HG03060 (cell line): ENCODE results near the gene ZNF415.
"Not testable (repeated sequence)": the region's sequence is repeated elsewhere in the genome, so short reads cannot be mapped to it uniquely, and the experiment has no call there.

Source experiments
- ATAC-seq: cut with Tn5 transposase; IDR thresholded peaks from one replicate; pipeline ENCODE4 v1.9.1; 2021; ENCODE audit warnings: low read depth, moderate number of reproducible peaks; ENCODE audit not compliant: unreplicated experiment

ZNF415 gene

DNA sequence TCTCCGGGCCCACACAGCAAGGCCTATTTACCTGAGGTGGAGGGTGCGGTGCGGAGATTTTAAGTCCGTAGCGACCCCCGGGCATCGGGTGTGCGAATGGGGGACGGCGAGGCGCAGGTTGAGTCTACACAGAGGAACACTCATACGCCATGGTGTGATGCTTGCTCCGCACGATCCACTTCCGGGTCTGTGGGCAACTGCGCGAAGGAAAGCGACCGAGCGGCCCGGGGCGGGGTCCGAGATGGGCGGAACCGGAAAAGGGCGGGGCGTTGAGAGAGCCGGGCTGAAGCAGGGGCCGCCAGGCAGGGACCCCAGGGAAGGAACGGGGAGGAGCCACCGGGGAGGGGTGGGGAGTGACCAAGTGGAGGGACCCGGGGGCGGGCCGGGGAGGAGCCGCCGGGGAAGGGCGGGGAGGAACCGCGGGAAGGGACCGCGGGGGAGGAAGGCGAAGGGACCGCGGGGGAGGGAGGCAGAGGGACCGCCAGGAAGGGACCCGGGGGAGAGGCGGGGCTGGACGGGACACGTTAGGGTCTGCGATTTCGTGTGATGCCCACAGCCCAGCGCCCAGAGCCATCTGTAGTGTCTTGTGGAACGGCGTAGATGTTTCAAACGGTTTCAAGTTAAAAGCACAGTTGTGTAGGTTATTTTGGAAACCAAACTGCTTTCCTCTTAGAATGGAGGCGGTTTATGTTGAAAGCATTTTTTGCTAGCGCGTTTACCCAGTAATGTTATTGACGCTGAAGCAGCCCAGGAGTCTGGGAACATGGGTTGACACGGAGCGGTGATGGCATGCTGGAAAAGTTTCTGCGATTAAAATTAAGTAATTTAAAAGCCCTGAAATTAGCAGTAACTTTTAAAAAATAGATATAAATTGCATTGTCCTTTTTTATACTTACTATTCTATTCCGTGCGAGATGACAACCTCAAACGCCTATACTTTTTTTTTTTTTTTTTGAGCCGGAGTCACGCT lies 29.2 kb downstream of the ZNF415 start, which contains the start of gene ZNF160:
TSS of gene ZNF160 (minus strand) at position 189 of the 970 bp plus-strand sequence. CDS start 17,146 bp downstream, outside the sequence.
- ATAC-seq, result peak; percentile 53

DNA sequence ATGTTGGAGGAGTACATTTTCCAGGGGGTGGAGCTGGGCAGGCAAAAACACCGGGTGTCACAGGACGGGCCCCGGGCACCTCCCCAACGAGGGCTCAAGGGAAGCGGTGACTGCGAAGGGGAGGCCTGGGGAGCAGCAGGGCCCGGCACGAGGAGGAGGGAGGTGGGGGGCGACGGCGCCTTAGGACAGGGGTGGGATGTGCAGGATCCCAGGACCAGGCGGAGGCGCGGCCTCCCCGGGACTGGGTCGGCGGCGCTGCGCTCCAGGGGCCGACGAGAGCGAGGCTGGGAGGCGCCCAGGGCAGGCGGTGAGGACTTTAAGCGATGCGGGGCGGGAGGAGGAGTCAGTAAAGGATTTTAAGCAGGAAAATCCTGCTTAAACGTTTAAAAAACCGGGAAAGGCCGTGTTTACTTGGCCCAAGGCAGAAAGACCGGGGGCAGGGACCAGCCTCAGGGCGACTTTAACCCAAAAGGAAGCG lies 29.9 kb downstream of the ZNF415 start:
- no peak for ATAC-seq

DNA sequence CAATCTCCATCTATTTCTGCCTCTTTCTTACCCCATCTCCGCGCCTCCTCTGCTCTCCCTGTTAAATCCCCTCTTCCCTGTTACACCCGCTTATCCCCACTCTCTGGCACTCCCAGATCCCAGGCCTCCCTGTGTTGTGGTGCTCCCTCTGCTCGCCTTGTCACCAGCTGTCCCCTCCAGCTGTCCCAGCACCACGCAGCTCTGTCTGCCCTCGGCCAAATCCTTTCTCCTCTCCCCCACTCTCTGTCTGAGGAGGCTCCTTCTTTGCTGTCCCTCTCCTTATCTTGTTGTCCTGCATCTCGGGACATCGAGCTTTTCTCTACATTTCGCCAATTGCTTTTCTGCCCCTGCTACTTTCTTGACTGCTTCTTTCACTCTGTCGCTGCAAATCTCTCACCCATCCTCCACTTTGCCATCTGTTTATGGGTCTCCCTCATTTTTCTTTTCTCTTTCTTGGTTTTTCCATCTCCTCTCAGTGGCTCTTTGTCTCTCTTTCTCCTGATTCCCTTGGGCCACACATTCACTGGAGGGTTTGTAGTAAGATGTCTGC lies 30.4 kb downstream of the ZNF415 start:
- no peak for ATAC-seq

DNA sequence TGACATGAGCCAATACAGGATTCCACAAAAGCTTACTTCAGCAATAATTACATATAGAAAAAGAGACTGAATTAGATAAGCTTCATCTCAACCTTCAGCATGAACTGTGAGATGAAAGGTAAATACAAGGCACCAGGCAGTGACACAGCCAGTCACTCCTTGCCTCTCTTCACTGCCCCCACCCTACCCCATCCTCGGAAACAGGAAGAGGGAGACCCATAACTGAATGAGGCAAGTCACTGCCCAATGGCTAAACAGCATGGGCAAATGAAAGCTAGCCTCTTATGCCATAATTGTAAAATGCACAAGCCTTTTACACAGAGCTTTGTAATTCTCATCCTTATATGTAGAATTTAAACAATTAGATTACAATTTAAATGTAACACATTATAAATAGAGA lies 31.2 kb downstream of the ZNF415 start:
- no peak for ATAC-seq

DNA sequence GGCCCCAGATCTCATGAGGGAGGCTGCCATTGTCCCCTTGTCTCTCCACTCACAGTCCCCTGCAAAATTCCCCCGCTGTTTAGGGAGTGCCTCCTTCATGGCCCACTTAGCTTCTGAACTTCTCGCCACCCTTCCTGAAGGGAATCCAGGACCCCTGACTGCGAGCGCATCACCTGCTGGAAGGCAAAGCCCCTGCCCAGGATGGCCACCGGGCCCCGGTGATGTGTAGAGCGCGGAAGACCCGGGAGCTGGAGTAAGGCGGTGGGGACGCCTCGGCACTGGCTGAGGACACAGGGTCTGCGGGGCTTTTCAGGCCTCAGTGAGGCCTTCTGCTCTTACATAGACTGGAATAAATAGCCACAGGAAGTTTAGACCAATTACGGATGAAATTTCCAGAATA lies 34.1 kb downstream of the ZNF415 start:
- ATAC-seq, result not testable (repeated sequence)

DNA sequence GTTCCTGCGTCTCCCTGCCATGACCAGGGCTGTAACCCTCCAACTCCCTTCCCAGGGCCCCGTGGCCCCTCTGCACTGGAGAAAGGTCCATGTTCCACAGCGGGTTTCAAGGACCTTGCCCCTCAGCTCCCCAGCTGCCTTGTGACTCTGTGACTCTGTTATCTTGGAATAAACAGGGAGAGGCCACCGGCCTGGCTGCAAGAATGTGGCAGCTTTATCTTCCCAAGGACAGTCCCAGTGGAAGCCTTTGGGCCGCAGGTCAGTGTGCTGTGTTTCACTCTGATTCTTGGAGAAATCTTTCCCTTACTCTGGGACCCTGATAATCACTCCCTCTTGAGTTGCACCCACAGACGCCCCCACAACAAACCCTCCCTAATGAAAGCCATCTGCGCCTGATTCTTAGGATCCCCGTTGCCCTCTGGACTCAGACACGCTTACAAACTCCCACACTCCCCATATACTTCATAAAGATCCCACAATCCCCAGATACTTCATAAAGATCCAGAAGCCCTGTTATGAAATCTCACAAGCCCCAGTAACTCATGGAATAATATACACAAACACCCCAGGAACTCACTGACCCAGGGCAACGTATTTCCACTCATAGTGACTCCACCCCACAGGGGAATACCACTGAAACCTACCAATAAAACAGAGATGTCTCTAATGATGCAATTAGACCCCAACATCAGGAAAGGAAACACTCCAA lies 35.6 kb downstream of the ZNF415 start:
- ATAC-seq, result not testable (repeated sequence)

DNA sequence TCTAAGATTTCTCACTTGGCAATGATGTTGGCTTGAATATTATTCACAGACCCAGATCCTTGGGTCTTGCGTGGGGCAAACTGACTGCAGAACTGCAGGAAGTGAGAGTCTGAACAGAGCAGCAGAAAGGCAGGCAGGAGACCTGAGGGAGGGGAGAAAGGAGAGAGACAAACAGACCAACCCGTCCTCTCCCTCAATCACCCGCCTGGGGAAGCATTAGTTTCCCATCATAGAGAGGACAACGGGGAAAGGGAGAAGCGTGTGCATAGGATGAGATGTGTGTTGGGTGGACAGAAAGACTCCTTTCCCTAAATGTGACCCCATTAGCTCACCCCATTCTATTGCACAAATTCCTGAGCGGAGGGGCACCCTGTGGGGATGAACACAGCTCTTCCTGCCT lies 36.1 kb downstream of the ZNF415 start:
- not testable (repeated sequence) for ATAC-seq

DNA sequence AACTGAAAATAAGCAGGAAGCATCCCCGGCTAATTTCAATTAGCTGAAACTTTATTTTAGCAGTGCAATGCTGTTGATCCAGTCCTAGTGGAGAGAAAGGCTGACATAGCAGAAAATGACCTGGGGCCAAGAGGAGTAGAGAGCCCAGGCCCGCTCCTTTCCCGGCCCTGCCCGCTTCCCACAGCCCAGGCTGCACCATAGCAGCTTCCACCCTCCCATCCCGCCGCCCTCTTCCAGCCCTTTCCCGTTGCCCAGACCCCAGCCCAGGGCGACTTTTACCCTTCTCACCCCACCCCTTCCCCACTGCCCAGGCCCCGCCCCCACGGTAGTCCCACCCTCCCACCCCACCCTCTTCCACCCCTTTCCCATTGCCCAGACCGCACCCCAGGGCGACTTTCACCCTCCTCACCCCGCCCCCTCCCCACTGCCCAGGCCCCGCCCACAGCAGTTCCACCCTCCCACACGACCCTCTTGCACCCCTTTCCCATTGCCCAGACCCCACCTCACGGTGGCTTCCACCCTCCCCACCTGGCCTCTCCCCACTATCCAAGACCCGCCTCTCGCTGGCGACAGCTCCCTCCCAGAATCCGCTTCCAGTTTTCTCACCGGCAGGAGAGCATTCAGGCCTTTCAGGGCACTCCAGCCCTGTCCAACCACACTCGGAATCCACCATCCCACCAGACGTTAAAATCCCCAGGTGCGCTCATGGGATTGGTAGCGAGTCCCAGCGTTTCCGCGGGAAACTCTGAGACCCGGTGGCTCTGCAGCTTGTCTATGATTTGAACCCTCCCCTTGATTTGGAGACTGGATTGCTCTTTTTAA lies 37.7 kb downstream of the ZNF415 start:
- ATAC-seq, result no peak

DNA sequence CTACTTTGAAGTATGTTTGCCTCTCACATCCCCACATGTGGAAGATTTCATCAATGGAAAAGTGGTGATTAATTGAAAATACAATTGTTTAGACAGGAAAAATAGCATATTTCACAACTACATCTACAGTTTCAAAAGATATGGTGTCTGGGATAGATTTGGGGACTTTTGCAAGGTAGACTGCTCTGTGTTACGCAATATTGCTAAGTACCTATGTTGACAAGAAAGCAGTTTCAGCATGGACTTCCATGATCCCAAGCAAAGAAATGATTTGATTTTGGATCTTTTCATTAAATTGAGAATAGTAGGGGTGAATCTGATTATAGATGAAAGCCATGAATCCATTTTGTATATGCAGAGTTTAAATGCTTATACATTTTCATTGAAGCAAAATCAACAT lies 40.0 kb downstream of the ZNF415 start:
- ATAC-seq, result no peak

DNA sequence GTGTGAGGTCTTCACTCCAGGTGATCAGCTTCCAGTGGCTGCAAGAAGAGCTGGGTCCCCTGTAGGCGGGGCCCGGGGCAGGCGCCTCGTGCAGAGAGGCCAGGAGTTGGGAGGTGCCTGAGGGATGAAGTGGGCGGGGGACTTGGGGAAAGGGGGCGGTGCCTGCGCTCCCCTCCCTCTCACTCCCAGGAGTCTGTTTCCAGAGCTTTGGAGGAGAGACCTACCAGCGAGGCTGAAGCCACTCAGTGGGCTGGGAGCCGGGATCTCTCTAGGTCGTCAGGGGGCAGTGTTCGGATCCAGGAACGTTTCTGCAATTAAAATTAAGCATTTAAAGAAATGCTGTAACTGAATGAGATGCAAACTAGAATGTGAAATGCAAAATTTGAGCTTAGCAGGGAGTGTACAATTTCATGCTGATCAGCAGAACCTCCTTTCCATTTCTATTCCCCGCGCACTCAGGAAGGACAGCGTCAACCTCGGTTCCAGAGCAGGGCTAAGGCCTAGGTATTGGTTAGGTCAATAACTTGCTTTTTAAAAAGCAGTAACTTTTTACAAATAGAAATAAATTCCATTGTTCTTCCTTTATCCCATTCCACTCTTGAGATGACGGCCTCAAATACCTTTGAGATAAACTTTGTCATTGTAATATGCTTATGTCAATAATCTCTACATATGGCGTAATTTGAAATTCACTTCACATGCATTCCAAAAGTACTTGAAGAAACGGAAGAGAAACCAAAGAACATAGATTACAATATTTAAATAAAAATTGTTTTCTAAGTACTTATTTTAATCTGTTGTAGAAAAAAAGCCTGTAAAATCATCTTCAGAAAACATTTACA lies 41.1 kb downstream of the ZNF415 start:
- ATAC-seq, result no peak

DNA sequence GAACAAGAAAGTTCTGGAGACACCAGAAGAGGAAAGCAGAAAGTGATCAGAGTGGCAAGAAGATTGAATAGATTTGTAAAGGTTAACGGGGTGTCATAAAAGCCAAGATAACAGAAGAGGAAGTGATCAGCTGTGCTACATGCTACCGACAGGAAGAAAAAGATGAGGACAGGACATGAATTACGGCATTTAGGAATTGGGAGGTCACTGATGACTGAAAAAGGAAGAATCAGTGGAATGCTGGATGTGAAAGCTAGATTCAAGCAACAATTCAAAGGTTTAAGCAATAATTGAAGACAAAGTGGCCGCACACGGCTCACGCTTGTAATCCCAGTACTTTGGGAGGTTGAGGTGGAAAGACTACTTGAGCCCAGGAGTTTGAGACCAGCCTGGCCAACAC lies 44.6 kb downstream of the ZNF415 start:
- no peak for ATAC-seq

DNA sequence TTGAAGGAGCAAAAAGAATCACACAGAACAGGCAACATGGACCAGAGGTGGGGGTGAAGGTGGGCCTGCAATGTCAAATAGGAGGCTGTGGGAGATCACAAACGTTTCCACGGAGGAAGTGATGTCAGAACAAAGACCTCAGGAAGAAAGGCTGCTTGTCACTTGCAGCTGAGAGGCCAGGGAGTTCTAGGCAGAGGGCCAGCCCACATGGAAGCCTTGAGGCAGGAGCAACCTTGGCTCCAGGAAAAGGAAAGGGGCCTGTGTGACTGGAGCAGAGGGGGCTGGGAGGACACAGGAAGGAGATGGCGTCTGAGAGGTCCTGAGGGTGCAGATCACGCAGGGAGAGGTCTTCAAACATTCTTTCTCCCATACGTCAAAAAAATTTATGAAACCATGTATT lies 45.8 kb downstream of the ZNF415 start:
- no peak for ATAC-seq

DNA sequence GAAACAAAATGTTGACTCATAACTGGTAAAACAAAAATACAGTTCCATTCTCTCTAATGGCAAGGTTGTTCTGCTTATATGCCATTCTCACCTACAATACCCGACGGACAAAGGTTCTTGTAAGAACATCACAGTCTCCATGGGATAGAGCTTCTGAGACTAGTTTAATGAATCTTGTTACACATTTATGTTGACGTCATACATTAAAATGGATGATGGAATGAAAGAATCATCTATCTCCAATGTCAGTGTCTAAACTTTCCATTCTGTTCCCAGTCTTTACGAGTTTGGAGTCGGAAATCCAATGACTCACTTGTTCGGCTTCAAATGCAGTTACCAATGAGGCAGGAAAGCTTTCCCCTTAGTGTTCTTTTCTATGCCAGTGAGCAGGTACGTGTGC lies 47.2 kb downstream of the ZNF415 start:
- no peak for ATAC-seq

DNA sequence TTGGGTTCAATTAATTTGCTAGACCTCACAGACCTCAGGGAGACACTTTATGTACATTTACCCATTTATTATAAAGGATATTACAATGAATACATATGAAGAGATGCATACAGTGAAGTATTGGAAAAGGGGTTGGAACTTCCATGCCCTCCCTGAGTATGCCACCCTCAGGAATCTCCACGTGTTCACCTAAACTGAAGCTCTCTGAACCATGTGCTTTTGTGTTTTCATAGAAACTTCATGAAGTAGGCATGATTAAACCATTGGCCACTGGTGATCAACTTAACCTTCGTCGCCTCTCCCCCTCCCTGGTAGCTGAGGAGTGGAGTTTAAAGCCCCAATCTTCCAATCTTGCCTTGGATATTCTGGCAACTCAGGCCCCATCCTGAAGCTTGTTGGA lies 49.8 kb downstream of the ZNF415 start:
- ATAC-seq, result no peak

DNA sequence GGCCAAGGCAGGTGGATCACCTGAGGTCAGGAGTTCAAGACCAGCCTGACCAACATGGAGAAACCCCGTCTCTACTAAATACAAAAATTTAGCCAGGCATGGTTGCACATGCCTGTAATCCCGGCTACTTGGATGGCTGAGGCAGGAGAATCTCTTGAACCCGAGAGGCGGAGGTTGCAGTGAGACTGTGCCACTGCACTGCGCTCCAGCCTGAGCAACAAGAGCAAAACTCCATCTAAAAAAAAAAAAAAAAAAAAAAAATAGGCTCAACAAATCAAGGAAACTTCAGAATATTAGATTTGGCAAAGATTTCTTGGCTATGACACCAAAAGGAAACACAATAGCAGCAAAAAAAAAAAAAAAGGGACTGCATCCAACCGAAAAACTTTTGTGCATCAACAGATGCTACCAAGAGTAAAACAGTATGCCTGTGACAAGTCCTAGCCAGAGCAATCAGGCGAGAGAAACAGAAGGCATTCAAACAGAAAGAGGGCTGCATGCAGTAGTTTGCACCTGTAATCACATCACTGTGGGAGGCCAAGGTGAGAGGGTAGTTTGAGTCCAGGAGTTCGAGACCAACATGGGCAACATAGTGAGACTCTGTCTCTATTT lies 53.3 kb downstream of the ZNF415 start:
- no peak for ATAC-seq

DNA sequence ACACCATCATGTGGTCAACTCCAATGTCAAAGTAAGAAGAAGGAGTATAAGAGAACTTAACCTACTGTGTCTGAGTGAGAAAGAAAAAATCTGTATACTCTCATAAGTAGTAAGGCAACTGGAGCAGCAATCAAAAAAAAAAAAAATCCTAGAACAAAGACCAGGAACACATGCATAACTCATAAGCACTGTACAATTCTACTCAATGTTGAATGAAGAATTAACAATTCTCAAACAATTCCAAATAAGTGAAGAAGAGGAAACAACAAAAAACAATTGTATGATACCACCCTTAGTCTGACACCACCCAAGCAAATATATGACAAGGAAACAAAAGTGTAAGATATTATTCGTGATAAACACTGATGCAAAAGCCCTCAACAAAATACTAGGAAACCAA lies 54.0 kb downstream of the ZNF415 start:
- no peak for ATAC-seq

DNA sequence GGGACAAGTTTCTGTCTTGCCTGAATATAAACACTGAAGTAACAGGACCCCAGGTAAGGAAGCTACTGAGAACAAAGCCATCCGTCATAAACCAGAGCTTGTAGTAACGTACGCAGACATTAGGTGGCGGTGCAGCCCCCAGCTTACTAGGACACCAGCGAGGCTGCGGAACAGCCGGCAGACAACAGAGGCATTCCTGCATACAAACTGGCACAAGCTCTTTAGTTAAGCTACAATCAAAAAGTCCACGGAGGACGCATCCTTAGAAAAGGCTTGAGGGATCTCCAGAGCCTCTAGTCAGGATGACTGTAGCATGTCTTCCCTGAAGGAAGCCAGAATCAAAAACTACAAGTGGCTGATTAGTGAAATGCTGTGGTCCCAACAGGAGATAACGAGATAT lies 55.7 kb downstream of the ZNF415 start:
- ATAC-seq, result no peak

DNA sequence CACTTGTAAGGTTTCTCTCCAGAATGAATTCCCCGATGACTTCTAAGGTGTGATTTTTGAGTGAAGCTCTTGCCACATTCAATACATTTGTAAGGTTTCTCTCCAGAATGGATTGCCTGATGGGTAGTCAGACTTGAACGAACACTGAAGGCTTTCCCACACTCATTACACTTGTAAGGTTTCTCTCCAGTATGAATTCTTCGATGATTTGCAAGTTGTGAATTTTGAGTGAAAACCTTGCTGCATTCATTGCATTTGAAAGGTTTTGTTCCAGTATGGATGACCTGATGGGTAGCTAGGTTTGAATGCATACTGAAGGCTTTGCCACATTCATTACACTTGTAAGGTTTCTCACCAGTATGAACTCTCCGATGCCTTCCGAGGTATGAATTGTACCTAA lies 63.9 kb downstream of the ZNF415 start:
- ATAC-seq, result no peak

DNA sequence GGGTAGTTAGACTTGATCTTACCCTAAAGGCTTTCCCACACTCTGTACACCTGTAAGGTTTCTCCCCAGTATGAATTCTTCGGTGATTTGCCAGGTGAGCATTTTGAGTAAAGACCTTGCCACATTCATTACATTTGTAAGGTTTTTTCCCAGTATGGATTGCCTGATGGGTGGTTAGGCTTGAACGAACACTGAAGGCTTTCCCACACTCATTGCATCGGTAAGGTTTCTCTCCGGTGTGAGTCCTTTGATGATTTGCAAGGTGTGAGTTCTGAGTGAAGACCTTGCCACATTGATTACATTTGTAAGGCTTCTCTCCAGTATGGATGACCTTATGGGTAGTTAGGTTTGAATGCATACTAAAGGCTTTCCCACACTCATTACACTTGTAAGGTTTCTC lies 64.5 kb downstream of the ZNF415 start:
- no peak for ATAC-seq
